GM18873 (cell line): Measurements from ENCODE around the gene FAM170B.

ENCODE experiments used
- ATAC-seq: cut with Tn5 transposase; IDR thresholded peaks from one replicate; pipeline ENCODE4 v1.9.1; 2021; ENCODE audit warnings: mild to moderate bottlenecking, moderate library complexity, moderate number of reproducible peaks; ENCODE audit not compliant: unreplicated experiment, low FRiP score

FAM170B gene

GRCh38 chr10:49131507-49132361 is 2.1 kb downstream of the FAM170B start:
- ATAC-seq: no peak

GRCh38 chr10:49129376-49129775 is 4.4 kb downstream of the FAM170B start:
- ATAC-seq: no peak

GRCh38 chr10:49128854-49129253 is 5.0 kb downstream of the FAM170B start:
- no peak for ATAC-seq

GRCh38 chr10:49123981-49124950 is 9.6 kb downstream of the FAM170B start:
- ATAC-seq: no peak

- no peak for ATAC-seq
Observed at GRCh38 chr10:49120911-49121310, 12.9 kb downstream of the FAM170B start.

- ATAC-seq: no peak
Observed at GRCh38 chr10:49119746-49120145, 14.1 kb downstream of the FAM170B start.

GRCh38 chr10:49118430-49119074 is 15.3 kb downstream of the FAM170B start:
- no peak for ATAC-seq

GRCh38 chr10:49117376-49118070 is 16.3 kb downstream of the FAM170B start:
- ATAC-seq: no peak

- no peak for ATAC-seq
Observed at GRCh38 chr10:49116509-49117375, 17.1 kb downstream of the FAM170B start.

GRCh38 chr10:49115796-49116508 is 17.9 kb downstream of the FAM170B start:
- ATAC-seq: no peak

- ATAC-seq: no peak
Observed at GRCh38 chr10:49115015-49115795, 18.6 kb downstream of the FAM170B start, which contains the start of gene VSTM4. TSS of gene VSTM4 (minus strand) at chr10:49115522. CDS start at chr10:49115485, 37 bp downstream.

- no peak for ATAC-seq
Observed at GRCh38 chr10:49114718-49115014, 19.2 kb downstream of the FAM170B start.

- ATAC-seq: no peak
Observed at GRCh38 chr10:49113741-49114141, 20.1 kb downstream of the FAM170B start.

- no peak for ATAC-seq
Observed at GRCh38 chr10:49112851-49113250, 21.0 kb downstream of the FAM170B start.

- no peak for ATAC-seq
Observed at GRCh38 chr10:49112098-49112497, 21.7 kb downstream of the FAM170B start.

GRCh38 chr10:49111320-49111698 is 22.5 kb downstream of the FAM170B start:
- no peak for ATAC-seq

GRCh38 chr10:49110684-49111319 is 23.0 kb downstream of the FAM170B start:
- no peak for ATAC-seq
